Activated T-cell treated with anti-CD3 and anti-CD28 coated beads for 4 hours (primary cell): ENCODE results near the gene DDX60.
"Not testable (repeated sequence)": the region's sequence is repeated elsewhere in the genome, so short reads cannot be mapped to it uniquely, and the experiment has no call there.

Source experiments
- DNase-seq: peaks from one replicate; pipeline ENCODE4 v3.0.0-alpha.2; 2020

DDX60 gene

DNA sequence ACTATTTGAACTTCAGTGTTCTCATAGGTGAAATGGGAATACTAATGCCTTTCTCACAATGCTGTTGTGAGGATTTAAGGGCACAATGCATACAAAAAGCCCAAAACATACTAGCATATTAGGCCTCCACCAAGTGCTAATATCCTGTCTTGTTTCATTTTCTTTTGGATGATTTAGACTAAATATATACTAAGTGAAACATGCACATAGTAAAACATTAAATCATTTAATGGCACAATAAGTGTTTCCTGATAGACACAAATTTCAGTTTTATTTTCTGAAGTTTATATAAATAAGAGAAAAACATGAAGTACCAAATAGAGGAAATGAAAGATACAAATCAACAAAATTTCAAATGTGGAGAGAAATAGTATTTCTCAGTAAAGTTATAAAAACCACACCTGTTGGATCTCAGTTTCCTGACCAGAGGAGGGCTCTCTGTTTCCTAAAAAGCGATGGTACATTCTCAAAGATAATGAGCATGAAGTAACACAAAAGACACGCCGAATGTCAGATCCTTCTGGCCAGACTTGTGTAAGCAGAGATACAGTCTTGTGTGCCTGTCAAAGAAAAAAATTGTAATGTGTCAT is 25.1 kb downstream of the DDX60 start:
- DNase-seq, result no peak

DNA sequence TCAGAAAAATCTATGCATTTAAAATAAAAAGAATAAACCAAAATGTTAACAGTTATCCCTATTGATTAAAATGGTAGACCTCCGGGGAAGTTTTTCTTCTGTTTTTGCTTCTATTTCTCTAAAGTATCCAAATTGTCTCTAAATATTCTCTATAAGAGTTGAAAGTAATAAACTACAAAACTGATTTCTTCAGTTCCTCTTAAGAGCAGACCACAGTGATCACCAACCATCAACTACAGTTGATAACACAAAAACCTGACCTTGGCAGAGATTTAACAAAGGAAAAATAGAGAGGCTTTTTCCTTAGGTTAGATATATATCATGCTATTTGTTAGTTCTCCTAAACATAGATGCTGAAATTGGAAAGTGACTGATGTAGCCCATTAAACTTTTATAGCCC is 27.3 kb downstream of the DDX60 start:
- DNase-seq, result no peak

GRCh38 chr4:168285850-168286249 is 32.7 kb downstream of the DDX60 start:
- DNase-seq, result not testable (repeated sequence)

- no peak for DNase-seq
These were observed 39.0 kb downstream of the DDX60 start for GRCh38 chr4:168279556-168279955.

GRCh38 chr4:168275836-168276235 is 42.7 kb downstream of the DDX60 start:
- no peak for DNase-seq

- DNase-seq, result no peak
These were observed 43.7 kb downstream of the DDX60 start for GRCh38 chr4:168274871-168275270.

DNA sequence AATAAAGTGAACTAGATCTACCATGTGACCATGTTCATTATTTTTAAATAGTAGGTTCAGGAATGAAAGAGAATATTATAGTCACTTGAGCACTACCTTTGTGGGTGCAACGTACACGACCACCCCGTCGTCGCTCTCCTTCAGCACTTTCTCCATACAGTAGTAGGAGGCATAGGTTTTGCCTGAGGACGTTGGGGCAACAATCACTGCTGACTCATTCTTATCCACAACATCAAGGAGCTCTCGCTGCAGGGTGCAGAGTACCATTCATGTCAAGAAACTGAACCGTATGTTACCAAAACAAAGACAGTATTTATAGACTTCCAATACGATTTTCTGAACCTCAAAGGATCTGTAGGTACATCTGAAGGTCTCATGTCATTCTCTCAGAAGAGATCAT is 44.7 kb downstream of the DDX60 start:
- no peak for DNase-seq

GRCh38 chr4:168272488-168272887 is 46.1 kb downstream of the DDX60 start:
- no peak for DNase-seq

GRCh38 chr4:168269896-168270295 is 48.7 kb downstream of the DDX60 start:
- no peak for DNase-seq

DNA sequence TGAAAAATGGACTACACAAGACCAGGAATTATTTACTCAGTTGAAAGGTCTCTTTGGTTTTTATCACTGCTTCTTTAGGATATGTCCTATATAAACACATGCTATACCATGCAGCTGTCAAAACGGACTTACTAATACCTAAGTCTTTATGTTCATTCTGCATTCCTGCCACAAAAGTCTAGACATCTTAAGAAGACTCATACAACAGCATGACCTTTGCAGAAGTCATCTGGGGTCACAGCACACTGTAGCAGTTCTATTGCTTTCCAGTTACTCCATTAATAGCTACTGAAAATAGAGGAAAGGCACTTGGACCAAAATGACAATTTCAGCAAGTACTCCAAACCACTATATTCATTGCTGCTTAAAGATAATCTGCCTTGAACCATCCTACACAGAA is 53.2 kb downstream of the DDX60 start:
- no peak for DNase-seq

- no peak for DNase-seq
These were observed 53.6 kb downstream of the DDX60 start for GRCh38 chr4:168264903-168265302.

DNA sequence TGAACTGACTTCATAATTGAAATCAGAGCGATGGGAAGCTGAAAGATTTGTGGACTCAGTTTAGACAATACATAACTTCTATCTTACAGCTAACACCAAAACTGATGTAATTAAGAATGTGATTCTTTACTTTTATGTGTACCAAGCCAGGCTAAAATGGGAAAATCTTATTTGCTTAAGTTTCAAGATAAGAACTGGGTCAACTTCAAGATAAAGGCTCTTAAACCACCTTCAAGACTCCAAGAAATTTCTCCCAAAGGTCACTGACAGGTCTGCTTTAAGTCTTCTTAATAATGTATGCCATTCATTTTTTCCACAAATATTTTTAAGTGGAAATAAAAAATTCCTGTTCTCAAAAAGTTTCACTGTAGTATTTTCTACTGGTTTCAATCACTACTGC is 55.5 kb downstream of the DDX60 start:
- DNase-seq, result no peak

- DNase-seq, result no peak
These were observed 59.5 kb downstream of the DDX60 start for GRCh38 chr4:168259096-168259495.

DNA sequence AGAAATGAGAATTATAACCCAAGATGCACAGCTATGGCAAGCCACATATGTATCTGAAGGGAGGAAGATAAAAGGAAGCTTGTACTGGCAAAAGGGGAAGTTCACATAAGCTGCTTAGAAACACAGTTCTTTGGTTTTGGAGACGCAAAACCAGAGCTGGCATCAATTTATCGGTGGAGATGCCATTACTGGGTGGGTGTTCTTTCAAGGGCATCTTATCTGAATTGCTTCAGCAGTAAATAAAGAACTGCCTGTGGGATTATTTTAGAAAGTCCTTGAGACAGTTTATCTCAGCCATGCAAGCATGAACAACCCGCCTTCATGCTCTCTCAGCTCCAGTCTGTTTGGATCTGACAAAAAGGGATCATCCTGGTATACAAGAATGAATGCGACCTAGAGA is 60.8 kb downstream of the DDX60 start:
- DNase-seq, result no peak

GRCh38 chr4:168248176-168248710 is 70.3 kb downstream of the DDX60 start:
- no peak for DNase-seq

DNA sequence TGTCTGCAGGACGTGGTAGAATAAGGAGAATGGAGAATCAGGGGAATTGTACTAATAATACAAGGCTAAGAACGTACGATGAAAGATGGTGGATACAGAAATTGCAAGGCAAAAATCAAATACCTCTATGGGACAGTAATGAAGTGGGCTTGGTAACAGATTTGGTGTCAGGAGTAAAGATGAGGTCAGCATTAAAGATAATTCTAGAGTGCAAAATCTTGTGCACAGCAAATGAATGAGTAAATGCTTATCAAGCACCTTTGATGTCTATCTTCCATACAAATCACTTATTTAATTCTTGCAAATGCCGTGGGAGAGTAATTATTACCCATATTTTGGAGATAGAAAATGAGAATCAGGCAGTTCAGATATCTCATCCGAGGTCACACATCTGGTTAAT is 70.9 kb downstream of the DDX60 start:
- DNase-seq, result no peak

DNA sequence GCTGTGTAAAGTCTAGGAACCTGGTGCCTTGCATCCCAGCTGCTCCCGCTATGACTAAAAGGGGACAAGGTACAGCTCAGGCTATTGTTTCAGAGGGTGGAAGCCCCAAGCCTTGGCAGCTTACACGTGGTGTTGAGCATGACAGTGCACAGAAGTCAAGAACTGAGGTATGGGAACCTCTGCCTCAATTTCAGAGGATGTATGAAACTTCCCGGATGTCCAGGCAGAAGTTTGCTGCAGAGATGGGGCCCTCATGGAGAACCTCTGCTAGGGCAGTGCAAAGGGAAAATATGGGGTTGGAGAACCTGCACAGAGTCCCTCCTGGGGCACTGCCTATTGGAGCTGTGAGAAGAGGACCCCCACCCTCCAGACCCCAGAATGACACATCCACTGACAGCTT is 76.6 kb downstream of the DDX60 start:
- no peak for DNase-seq

GRCh38 chr4:168240821-168241220 is 77.7 kb downstream of the DDX60 start:
- DNase-seq, result no peak

DNA sequence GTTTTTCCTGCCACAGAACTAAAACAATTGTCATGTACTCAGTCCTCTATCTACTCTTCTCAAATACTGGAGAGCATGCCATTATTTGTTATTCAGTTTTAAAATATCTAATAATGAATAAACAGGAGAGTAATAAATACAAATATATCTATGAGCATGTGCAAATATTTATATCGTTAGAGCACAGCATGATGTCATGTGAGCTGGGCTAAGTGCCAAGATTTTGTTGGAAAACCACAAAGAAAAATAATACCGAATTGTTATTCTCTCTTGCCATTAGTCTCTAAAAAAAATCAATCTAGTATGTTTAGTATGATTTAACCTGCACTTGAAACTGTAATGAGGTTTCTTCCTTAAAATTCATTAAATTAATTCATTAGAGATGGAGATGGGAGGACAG is 97.3 kb downstream of the DDX60 start:
- no peak for DNase-seq

DNA sequence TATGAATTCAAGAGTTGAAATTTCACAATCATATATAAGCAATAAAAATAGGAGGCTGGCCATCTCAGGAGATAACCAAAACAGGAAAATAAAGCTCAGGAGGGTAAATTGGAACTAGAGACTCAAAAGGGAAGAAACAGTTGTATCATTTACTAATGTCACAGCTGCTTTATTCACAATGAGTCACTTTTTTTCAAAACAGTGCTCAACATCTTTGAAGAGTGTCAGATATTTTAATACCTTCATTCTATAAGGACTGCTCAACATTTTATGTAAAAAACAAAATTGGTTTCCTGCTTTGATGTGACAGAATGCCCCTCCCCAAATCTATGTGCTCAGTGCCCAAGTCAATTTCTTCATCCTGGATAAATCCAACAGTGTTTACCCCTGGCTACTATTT is 97.7 kb downstream of the DDX60 start:
- no peak for DNase-seq

- no peak for DNase-seq
These were observed 99.9 kb downstream of the DDX60 start for GRCh38 chr4:168218645-168219044.

- not testable (repeated sequence) for DNase-seq
These were observed 105.0 kb downstream of the DDX60 start for GRCh38 chr4:168213511-168213910.

GRCh38 chr4:168212656-168213055 is 105.9 kb downstream of the DDX60 start:
- no peak for DNase-seq

DNA sequence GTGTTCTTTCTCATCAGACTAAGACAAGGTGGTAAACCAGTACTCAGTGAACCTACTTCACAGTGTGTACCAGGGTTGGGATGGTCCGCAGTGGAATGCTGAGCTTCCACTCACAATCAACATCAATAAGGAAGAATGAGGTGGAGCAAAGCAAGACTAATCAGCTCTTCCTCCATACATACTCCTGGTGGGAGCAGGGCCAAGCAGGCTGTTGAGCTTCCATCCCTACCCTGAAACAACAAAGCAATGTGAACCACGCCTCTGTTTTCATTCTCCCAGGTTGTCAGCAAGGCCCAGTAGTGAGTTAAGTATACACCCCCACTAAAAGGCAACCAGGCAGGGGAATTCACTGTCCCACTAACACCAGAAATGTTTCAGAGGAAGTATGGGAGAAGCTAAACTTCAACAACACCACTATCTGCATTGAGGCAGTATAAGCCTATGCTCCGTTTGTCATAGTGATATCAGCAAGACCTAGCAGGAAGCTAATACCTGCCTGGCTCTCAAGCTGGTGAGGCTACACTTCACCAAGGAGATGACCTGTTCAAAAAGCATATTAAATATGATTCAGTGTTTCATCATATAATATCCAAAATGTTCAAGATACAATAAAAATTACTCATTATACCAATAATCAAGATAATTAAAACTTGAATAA is 109.5 kb downstream of the DDX60 start:
- no peak for DNase-seq
